ENCODE results near the gene COA3. TPM values are rescaled to one million over a fixed set of nuclear protein-coding genes. Genes with fewer than 3 reads are reported as not detected.

Gene COA3
- total RNA-seq, 2 donors from 2014 or later = 70.4 to 167 TPM

DNA sequence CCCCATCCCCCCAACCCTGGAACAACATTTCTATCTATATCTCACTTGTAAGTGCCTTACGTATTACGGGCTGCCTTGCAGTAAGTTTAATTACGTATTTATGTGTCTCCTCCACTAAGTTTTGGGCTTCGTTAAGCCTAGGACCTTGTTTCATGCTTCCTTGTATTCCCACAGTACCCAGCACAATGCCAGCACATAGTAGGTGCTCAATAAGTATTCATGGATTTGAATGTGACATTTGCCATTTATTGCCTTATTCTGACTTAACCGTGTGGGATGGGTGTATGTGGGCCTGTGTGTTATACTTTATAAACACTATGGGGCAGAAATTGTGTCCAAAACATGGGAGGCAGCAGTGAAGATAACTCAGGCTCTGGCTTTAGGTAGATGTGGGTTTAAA is 6.0 kb downstream of the COA3 start:
- Histone ChIP-seq H3K9me3 (no peaks in the 10 kb centered on the region), H3K36me3 (no peaks in the 10 kb centered on the region), H3K27ac (no peak overlapping the region), H3K4me3 (no peak overlapping the region), H3K27me3 (replicated peaks; ENCODE audit: insufficient read depth) (no peaks in the 10 kb centered on the region), H3K4me1 (replicated peaks) (no peaks in the 10 kb centered on the region)
- 66% methylated on average over 5 of the region's 5 CpGs for WGBS
- DNase-seq (ENCODE audit: low spot score) = no peak
- intact Hi-C loops (cut with DNase I) = no loop called here
- no peak for TF ChIP-seq POLR2AphosphoS5 (IDR thresholded peaks at IDR 0.05)
- no peak for TF ChIP-seq POLR2A (IDR thresholded peaks at IDR 0.05)
- TF ChIP-seq, protein P1, sequence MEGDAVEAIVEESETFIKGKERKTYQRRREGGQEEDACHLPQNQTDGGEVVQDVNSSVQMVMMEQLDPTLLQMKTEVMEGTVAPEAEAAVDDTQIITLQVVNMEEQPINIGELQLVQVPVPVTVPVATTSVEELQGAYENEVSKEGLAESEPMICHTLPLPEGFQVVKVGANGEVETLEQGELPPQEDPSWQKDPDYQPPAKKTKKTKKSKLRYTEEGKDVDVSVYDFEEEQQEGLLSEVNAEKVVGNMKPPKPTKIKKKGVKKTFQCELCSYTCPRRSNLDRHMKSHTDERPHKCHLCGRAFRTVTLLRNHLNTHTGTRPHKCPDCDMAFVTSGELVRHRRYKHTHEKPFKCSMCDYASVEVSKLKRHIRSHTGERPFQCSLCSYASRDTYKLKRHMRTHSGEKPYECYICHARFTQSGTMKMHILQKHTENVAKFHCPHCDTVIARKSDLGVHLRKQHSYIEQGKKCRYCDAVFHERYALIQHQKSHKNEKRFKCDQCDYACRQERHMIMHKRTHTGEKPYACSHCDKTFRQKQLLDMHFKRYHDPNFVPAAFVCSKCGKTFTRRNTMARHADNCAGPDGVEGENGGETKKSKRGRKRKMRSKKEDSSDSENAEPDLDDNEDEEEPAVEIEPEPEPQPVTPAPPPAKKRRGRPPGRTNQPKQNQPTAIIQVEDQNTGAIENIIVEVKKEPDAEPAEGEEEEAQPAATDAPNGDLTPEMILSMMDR (IDR thresholded peaks at IDR 0.05) = no peak

DNA sequence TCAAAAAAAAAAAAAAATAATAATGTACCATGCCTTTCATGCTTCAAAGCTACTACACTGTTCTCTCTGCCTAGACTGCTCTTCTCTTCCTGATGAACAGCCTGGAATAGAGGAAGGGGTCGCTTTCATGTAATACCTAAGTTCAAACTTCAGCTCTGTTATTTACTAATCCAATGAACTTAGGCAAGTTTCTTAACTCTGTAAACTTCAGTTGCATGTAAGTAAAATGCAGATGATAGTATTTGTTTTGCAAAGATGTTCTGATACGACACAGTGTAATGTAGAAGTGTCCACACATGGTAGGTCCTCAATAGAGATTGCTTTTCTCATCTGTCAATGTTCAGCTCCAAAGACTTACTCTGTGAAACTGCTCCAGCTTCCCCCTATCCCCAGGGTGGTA is 6.6 kb downstream of the COA3 start:
- Histone ChIP-seq H3K9me3 (no peaks in the 10 kb centered on the region), H3K36me3 (no peaks in the 10 kb centered on the region), H3K27ac (no peak overlapping the region), H3K4me3 (no peak overlapping the region), H3K27me3 (replicated peaks; ENCODE audit: insufficient read depth) (no peaks in the 10 kb centered on the region), H3K4me1 (replicated peaks) (no peaks in the 10 kb centered on the region)
- DNase-seq (ENCODE audit: low spot score) = no peak
- TF ChIP-seq, protein P1 (IDR thresholded peaks at IDR 0.05) = no peak
- TF ChIP-seq POLR2A (IDR thresholded peaks at IDR 0.05) = no peak
- TF ChIP-seq POLR2AphosphoS5 (IDR thresholded peaks at IDR 0.05) = no peak
- 62% methylated on average over 2 of the region's 2 CpGs for WGBS
- intact Hi-C loops (cut with DNase I) = no loop called here

DNA sequence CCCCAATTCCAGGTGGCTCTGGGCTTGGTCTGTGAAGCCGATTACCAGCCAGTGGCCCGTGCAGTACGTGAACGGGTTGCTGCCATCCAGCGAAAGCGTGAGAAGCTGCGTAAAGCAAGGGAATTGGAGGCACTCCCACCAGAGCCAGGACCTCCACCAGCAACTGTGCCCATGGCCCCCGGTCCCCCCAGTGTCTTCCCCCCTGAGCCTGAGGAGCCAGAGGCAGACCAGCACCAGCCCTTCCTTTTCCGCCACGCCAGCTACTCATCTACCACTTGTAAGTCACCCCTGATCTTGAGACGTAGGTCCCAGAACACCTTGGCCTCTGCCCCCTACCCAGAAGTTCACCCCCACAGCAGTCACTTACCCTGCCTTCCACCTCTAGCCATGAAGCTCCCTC is 11.2 kb downstream of the COA3 start:
- TF ChIP-seq, protein P1 (IDR thresholded peaks at IDR 0.05) = no peak
- TF ChIP-seq POLR2AphosphoS5 (IDR thresholded peaks at IDR 0.05) = no peak
- no peak for TF ChIP-seq POLR2A (IDR thresholded peaks at IDR 0.05)
- no peak overlapping the region for H3K4me3 ChIP-seq
- H3K27me3 ChIP-seq (replicated peaks; ENCODE audit: insufficient read depth) = no peaks in the 10 kb centered on the region
- no peak for DNase-seq (ENCODE audit: low spot score)
- 84% methylated on average over 11 of the region's 11 CpGs for WGBS
- intact Hi-C loops (cut with DNase I) = no loop called here
- H3K4me1 ChIP-seq (replicated peaks) = no peaks in the 10 kb centered on the region
- no peaks in the 10 kb centered on the region for H3K9me3 ChIP-seq
- no peak overlapping the region for H3K27ac ChIP-seq
- H3K36me3 ChIP-seq = no peaks in the 10 kb centered on the region

DNA sequence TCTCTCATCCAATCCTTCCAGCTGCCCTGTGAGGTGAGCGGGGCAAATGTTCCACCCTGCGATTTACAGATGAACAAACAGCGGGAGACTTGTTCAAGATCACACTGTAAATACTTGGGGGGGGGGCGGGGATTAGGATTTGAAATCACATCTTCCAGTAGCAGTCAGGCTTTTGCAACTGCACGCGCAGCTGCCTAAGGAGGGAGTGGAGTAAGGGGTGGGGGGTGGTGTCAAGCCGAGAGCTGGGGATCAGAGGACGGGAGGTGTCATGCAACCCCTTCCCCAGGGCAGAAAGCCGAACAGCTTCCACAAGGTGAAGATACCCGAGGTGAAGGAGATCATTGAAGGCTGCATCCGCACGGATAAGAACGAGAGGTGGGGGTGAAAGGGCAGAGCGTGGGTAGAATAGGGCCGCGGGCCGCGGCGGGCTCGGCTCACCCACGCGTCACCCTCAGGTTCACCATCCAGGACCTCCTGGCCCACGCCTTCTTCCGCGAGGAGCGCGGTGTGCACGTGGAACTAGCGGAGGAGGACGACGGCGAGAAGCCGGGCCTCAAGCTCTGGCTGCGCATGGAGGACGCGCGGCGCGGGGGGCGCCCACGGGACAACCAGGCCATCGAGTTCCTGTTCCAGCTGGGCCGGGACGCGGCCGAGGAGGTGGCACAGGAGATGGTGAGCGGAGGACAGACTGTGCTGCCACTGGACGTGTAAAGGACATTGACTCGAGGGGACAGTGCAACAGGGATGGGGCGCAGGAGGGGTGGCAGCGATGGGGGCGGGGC is 13.5 kb downstream of the COA3 start:
- TF ChIP-seq POLR2AphosphoS5 (IDR thresholded peaks at IDR 0.05) = no peak
- TF ChIP-seq POLR2A (IDR thresholded peaks at IDR 0.05) = no peak
- TF ChIP-seq, protein P1 (IDR thresholded peaks at IDR 0.05) = no peak
- no peak overlapping the region for H3K27ac ChIP-seq
- DNase-seq (ENCODE audit: low spot score) = no peak
- H3K9me3 ChIP-seq = no peaks in the 10 kb centered on the region
- WGBS = 27% methylated on average over 52 of the region's 52 CpGs
- H3K4me1 ChIP-seq (replicated peaks) = no peaks in the 10 kb centered on the region
- intact Hi-C loops (cut with DNase I) = no loop called here
- H3K27me3 ChIP-seq (replicated peaks; ENCODE audit: insufficient read depth) = no peaks in the 10 kb centered on the region
- no peaks in the 10 kb centered on the region for H3K36me3 ChIP-seq
- no peak overlapping the region for H3K4me3 ChIP-seq

DNA sequence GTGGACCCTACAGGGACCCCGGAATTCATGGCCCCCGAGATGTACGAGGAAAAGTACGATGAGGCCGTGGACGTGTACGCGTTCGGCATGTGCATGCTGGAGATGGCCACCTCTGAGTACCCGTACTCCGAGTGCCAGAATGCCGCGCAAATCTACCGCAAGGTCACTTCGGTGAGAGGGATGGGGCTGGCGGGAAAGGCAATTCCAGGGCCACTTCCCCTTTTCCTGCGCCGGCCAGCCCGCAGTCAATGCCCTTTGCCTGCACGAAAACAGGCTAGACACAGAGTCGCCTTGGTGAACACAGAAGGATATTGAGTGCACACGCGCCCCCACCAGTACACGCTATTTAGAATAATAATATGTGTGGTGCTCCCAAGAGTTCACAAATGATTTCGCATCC is 14.1 kb downstream of the COA3 start:
- Histone ChIP-seq H3K9me3 (no peaks in the 10 kb centered on the region), H3K36me3 (no peaks in the 10 kb centered on the region), H3K27me3 (replicated peaks; ENCODE audit: insufficient read depth) (no peaks in the 10 kb centered on the region), H3K4me1 (replicated peaks) (no peaks in the 10 kb centered on the region), H3K27ac (no peak overlapping the region), H3K4me3 (no peak overlapping the region)
- 50% methylated on average over 25 of the region's 25 CpGs for WGBS
- TF ChIP-seq POLR2A (IDR thresholded peaks at IDR 0.05) (no peak), POLR2AphosphoS5 (IDR thresholded peaks at IDR 0.05) (no peak)
- TF ChIP-seq, protein P1 (IDR thresholded peaks at IDR 0.05) = no peak
- DNase-seq (ENCODE audit: low spot score) = no peak
- intact Hi-C loops (cut with DNase I) = no loop called here
